Right lobe of liver (tissue), 4 donors: Measurements from ENCODE around the gene ARHGEF1.

Experiments used
- POLR2A ChIP-seq: fragments of 450-650 bp; IDR thresholded peaks from one replicate; pipeline ENCODE4 v1.6.1; 2017; ENCODE audit warnings: antibody characterized with exemption, mild to moderate bottlenecking
- TF ChIP-seq, protein P1 (sequence below), 4 donors: fragments of 200-600 bp in 3 of 4; fragments of 450-650 bp in 1 of 4; IDR thresholded peaks; one replicate each; pipeline versions ENCODE4 v1.5.1 to v1.8.0; 2016 to 2022; ENCODE audit warnings: antibody characterized with exemption in 4 of 4, mild to moderate bottlenecking in 2 of 4
- donor health status: DM: no; HTN: no; CAD: no.
- donor health status: DM: no; HTN: no; CAD: no.
- donor health status: DM: no; HTN: yes; CAD: no.

DNA sequence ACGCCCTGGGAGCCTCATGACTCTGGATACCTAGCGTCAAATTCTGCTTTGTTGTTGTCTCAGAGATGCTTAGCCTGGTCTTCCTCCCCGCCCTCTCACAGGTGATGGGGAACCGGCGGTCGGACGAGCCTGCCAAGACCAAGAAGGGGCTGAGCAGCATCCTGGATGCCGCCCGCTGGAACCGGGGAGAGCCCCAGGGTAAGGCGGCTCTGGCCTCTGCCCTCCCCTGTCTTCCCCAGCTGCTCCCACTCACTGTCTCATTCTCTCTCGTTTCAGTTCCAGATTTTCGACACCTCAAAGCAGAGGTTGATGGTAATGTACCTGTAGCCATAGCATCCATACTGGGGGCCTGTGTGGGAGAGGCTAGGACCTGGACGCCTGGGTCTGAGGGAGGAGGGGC is 11.4 kb downstream of the ARHGEF1 start:
- TF ChIP-seq, protein P1, sequence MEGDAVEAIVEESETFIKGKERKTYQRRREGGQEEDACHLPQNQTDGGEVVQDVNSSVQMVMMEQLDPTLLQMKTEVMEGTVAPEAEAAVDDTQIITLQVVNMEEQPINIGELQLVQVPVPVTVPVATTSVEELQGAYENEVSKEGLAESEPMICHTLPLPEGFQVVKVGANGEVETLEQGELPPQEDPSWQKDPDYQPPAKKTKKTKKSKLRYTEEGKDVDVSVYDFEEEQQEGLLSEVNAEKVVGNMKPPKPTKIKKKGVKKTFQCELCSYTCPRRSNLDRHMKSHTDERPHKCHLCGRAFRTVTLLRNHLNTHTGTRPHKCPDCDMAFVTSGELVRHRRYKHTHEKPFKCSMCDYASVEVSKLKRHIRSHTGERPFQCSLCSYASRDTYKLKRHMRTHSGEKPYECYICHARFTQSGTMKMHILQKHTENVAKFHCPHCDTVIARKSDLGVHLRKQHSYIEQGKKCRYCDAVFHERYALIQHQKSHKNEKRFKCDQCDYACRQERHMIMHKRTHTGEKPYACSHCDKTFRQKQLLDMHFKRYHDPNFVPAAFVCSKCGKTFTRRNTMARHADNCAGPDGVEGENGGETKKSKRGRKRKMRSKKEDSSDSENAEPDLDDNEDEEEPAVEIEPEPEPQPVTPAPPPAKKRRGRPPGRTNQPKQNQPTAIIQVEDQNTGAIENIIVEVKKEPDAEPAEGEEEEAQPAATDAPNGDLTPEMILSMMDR (IDR thresholded peaks at IDR 0.05) = no peak
- no peak for TF ChIP-seq POLR2A
